Keratinocyte (primary cell): ENCODE data around the gene MYLK3.

Experiments used
- CTCF ChIP-seq, 3 experiments: IDR thresholded peaks in 1 of 3; conservative IDR thresholded peaks in 1 of 3; optimal IDR thresholded peaks in 1 of 3; 2 replicates in 2 of 3; 3 replicates in 1 of 3; pipeline versions ENCODE3 to v1.5.1; 2011; ENCODE audit warnings: low read length in 3 of 3, mild to moderate bottlenecking in 3 of 3, moderate library complexity in 2 of 3, control low read depth in 1 of 3, inconsistent platforms in 1 of 3; ENCODE audit not compliant: insufficient read depth in 2 of 3; ENCODE audit errors: extremely low read depth in 1 of 3
- EZH2 ChIP-seq: IDR thresholded peaks from one replicate; pipeline ENCODE4 v1.6.1; 2012; ENCODE audit warnings: inconsistent platforms, mild to moderate bottlenecking, low read length, moderate library complexity

- no peak for TF ChIP-seq CTCF (optimal IDR thresholded peaks at IDR 0.05 in 1 of 3, IDR thresholded peaks at IDR 0.05 in 1 of 3, conservative IDR thresholded peaks at IDR 0.05 in 1 of 3; ENCODE audit: extremely low read depth in 1 of 3, insufficient read depth in 2 of 3, low read length in 3 of 3)
- no peak for TF ChIP-seq EZH2
These were observed 896 bp upstream of the MYLK3 start for GRCh38 chr16:46748775-46749705.
